HepG2 (cell line): ENCODE results near the gene PGA3. TPM values are rescaled to one million over a fixed set of nuclear protein-coding genes. Genes with fewer than 3 reads are reported as not detected.
A peak's percentile ranks its signal among the peaks of the same experiment; 100 is the strongest.

Experiments used
- ATAC-seq: fragments of 200-7000 bp; cut with Tn5 transposase; 3 replicates; pipeline ENCODE4 v1.9.1; 2020; ENCODE audit warnings: mild to moderate bottlenecking, moderate library complexity
- BruUV-seq: library from RNA; stranded (reverse); fragments of 400-500 nt; replicated peaks from 2 replicates; lab custom pipeline; 2021; lab: Mats Ljungman, UMichigan
- CTCF ChIA-PET: fragments of 300-600 bp; formaldehyde crosslinking; extraction: SDS; loops from one replicate; lab custom pipeline; 2021; ENCODE audit warnings: low total read pairs, inconsistent platforms, low intra/inter-chr PET ratio; lab: Yijun Ruan, JAX
- POLR2A ChIA-PET: fragments of 350-600 bp; sonication (Branson Sonifier 250); formaldehyde crosslinking; loops from one replicate; lab custom pipeline; 2020; ENCODE audit warnings: antibody characterized with exemption, inconsistent platforms; lab: Yijun Ruan, JAX
- DNase-seq: peaks from one replicate; pipeline ENCODE4 v3.0.0-alpha.2; 2015; ENCODE audit warnings: low spot score
- FAIRE-seq: peaks from 3 replicates; lab custom pipeline; 2011; peaks lifted over from hg19 to GRCh38; lab: Jason Lieb, UNC
- H2AFZ ChIP-seq: one replicate; pipeline ENCODE4 v1.6.1; 2011; ENCODE audit warnings: low read length, inconsistent platforms
- H3K27ac ChIP-seq: fragments of 300-600 bp; 3 replicates; pipeline ENCODE4 v1.8.0; 2011; ENCODE audit warnings: mixed run types, mild to moderate bottlenecking, mixed read lengths, low read length, inconsistent platforms; ENCODE audit not compliant: insufficient read depth; ENCODE audit errors: extremely low read length
- H3K27me3 ChIP-seq, 2 experiments: fragments of 200-600 bp in 1 of 2; 2 replicates in 1 of 2; 3 replicates in 1 of 2; pipeline versions ENCODE4 v1.6.0 to v1.8.0; 2011; ENCODE audit warnings: low read length in 2 of 2, mild to moderate bottlenecking in 2 of 2, moderate library complexity in 2 of 2, inconsistent platforms in 1 of 2; ENCODE audit not compliant: insufficient read depth in 2 of 2, control insufficient read depth in 1 of 2
- H3K36me3 ChIP-seq, 2 experiments: fragments of 200-600 bp in 1 of 2; replicated peaks in 1 of 2; 2 replicates in 1 of 2; 3 replicates in 1 of 2; pipeline versions ENCODE4 v1.5.1 to v1.8.0; 2011; ENCODE audit warnings: low read length in 2 of 2, inconsistent platforms in 1 of 2; ENCODE audit not compliant: insufficient read depth in 2 of 2, control insufficient read depth in 1 of 2
- H3K4me1 ChIP-seq: 2 replicates; pipeline ENCODE4 v1.5.1; 2012; ENCODE audit warnings: low read length, inconsistent platforms; ENCODE audit not compliant: insufficient read depth
- H3K4me2 ChIP-seq: 2 replicates; pipeline ENCODE4 v1.6.0; 2011; ENCODE audit warnings: low read depth, low read length, inconsistent platforms
- H3K4me3 ChIP-seq, 3 experiments: fragments of 200-600 bp in 1 of 3; sonication (generic), shearing (Covaris generic) in 1 of 3; replicated peaks in 1 of 3; 2 replicates each; pipeline ENCODE4 v1.5.1; 2011 to 2016; ENCODE audit warnings: low read length in 3 of 3, inconsistent platforms in 2 of 3, low read depth in 2 of 3, mild to moderate bottlenecking in 2 of 3, control low read depth in 1 of 3, mixed read lengths in 1 of 3; ENCODE audit not compliant: insufficient read depth in 1 of 3
- H3K79me2 ChIP-seq: one replicate; pipeline ENCODE4 v1.6.1; 2011; ENCODE audit warnings: low read length, inconsistent platforms; ENCODE audit not compliant: insufficient read depth
- H3K9ac ChIP-seq: 2 replicates; pipeline ENCODE4 v1.6.0; 2011; ENCODE audit warnings: mild to moderate bottlenecking, low read depth, low read length, inconsistent platforms; ENCODE audit not compliant: insufficient read depth
- H3K9me3 ChIP-seq: 2 replicates; pipeline ENCODE4 v1.5.1; 2012; ENCODE audit warnings: mild to moderate bottlenecking, low read length
- H4K20me1 ChIP-seq: 2 replicates; pipeline ENCODE4 v1.6.0; 2011; ENCODE audit warnings: inconsistent platforms, mild to moderate bottlenecking, low read length, moderate library complexity; ENCODE audit not compliant: insufficient read depth
- ESRRA ChIP-seq: sonication (generic); formaldehyde crosslinking; IDR thresholded peaks from 2 replicates; pipeline ENCODE4 v1.5.1; 2020; ENCODE audit warnings: mild to moderate bottlenecking, low read depth, missing genetic modification reagents
- FOXA3 ChIP-seq: IDR thresholded peaks from 2 replicates; pipeline ENCODE4 v1.6.1; 2016; ENCODE audit warnings: missing genetic modification reagents, missing compliant biosample characterization
- KDM5A ChIP-seq: fragments of 200-600 bp; sonication (generic); IDR thresholded peaks from 2 replicates; pipeline ENCODE4 v1.7.0; 2018; ENCODE audit warnings: antibody characterized with exemption, mild to moderate bottlenecking, low read length, borderline replicate concordance
- MEF2D ChIP-seq: sonication (generic); formaldehyde crosslinking; IDR thresholded peaks from 2 replicates; pipeline ENCODE4 v1.5.1; 2020; ENCODE audit warnings: mild to moderate bottlenecking, missing genetic modification reagents
- NFE2L2 ChIP-seq: fragments of 150-350 bp; IDR thresholded peaks from 2 replicates; pipeline ENCODE4 v1.6.1; 2014; ENCODE audit warnings: low read length
- NFYB ChIP-seq: sonication (generic); formaldehyde crosslinking; IDR thresholded peaks from 2 replicates; pipeline ENCODE4 v1.4.0; 2020; ENCODE audit warnings: missing genetic modification reagents
- NFYC ChIP-seq: IDR thresholded peaks from 2 replicates; pipeline ENCODE4 v1.6.1; 2016; ENCODE audit warnings: missing genetic modification reagents, missing compliant biosample characterization
- NR2F2 ChIP-seq: IDR thresholded peaks from 2 replicates; pipeline ENCODE4 v1.6.1; 2012; ENCODE audit warnings: low read depth, inconsistent platforms, borderline replicate concordance
- RFX1 ChIP-seq: fragments of 450-650 bp; IDR thresholded peaks from 2 replicates; pipeline ENCODE4 v1.6.1; 2017
- SP140L ChIP-seq: sonication (generic); formaldehyde crosslinking; IDR thresholded peaks from 2 replicates; pipeline ENCODE4 v1.4.0; 2020; ENCODE audit warnings: missing genetic modification reagents, borderline replicate concordance
- STAG1 ChIP-seq: sonication (generic); formaldehyde crosslinking; IDR thresholded peaks from 2 replicates; pipeline ENCODE4 v1.4.0; 2020; ENCODE audit warnings: missing genetic modification reagents
- XBP1 ChIP-seq: sonication (generic); formaldehyde crosslinking; IDR thresholded peaks from 2 replicates; pipeline ENCODE4 v1.5.0; 2020; ENCODE audit warnings: missing genetic modification reagents
- ZMYM4 ChIP-seq: sonication (generic); formaldehyde crosslinking; IDR thresholded peaks from 2 replicates; pipeline ENCODE4 v1.8.1; 2023; ENCODE audit warnings: mild to moderate bottlenecking, missing genetic modification reagents
- ZNF605 ChIP-seq: sonication (generic); formaldehyde crosslinking; IDR thresholded peaks from 2 replicates; pipeline ENCODE4 v1.8.0; 2022; ENCODE audit warnings: mild to moderate bottlenecking, missing genetic modification reagents
- WGBS: methylation state at CpG from one replicate; pipeline ENCODE4 v1.1.6; 2017; ENCODE audit warnings: low lambda C conversion rate; 5-methylcytosine and 5-hydroxymethylcytosine counted together
- in situ Hi-C: cut with HindIII; loops from 2 replicates; pipeline ENCODE4 v1.10.0; 2017; ENCODE audit warnings: low pct_unique_long_range_greater_than_20kb; ENCODE audit not compliant: extremely low pct_ligation_motif_present
- intact Hi-C: fragments of 100-400 bp; cut with micrococcal nuclease; formaldehyde crosslinking; loops from one replicate; pipeline ENCODE4 v1.10.0; 2022; ENCODE audit not compliant: unreplicated experiment
- polyA plus RNA-seq, 8 experiments: library from polyadenylated mRNA; depleted of rRNA in 3 of 8; stranded (reverse) in 7 of 8; unstranded in 1 of 8; fragments of >200 nt; fragmentation: Illumina TruSeq in 4 of 8; extraction: Trizol in 4 of 8; gene quantifications; 2 replicates each; pipeline versions ENCODE4 v1.2.1 to v1.2.3, GENCODE V29; 2011 to 2016; ENCODE audit warnings: low read depth in 4 of 8, missing spikeins in 1 of 8, mixed read lengths in 1 of 8; ENCODE audit not compliant: insufficient read depth in 1 of 8
- total RNA-seq, 5 experiments: library from RNA; depleted of rRNA; stranded (reverse); fragments of >200 nt; fragmentation: Illumina TruSeq; extraction: Trizol; gene quantifications; 2 replicates each; pipeline ENCODE4 v1.2.3, GENCODE V29; 2016; ENCODE audit warnings: low read depth in 1 of 5
- TF ChIP-seq, protein P1 (sequence below): sonication (generic); formaldehyde crosslinking; IDR thresholded peaks from 2 replicates; pipeline ENCODE4 v1.4.0; 2020; ENCODE audit warnings: missing genetic modification reagents, borderline replicate concordance
- TF ChIP-seq, protein P2 (sequence below): sonication (generic); formaldehyde crosslinking; IDR thresholded peaks from 2 replicates; pipeline ENCODE4 v1.8.1; 2023; ENCODE audit warnings: mild to moderate bottlenecking, missing genetic modification reagents
- TF ChIP-seq, protein P3 (sequence below): IDR thresholded peaks from 2 replicates; pipeline ENCODE4 v1.6.1; 2016; ENCODE audit warnings: low read depth

Gene PGA3
- total and polyA plus RNA-seq, 2 of the 13 experiments (the other 11 are each of a cell fraction or from before 2014, with no cell fraction given), result not detected

DNA sequence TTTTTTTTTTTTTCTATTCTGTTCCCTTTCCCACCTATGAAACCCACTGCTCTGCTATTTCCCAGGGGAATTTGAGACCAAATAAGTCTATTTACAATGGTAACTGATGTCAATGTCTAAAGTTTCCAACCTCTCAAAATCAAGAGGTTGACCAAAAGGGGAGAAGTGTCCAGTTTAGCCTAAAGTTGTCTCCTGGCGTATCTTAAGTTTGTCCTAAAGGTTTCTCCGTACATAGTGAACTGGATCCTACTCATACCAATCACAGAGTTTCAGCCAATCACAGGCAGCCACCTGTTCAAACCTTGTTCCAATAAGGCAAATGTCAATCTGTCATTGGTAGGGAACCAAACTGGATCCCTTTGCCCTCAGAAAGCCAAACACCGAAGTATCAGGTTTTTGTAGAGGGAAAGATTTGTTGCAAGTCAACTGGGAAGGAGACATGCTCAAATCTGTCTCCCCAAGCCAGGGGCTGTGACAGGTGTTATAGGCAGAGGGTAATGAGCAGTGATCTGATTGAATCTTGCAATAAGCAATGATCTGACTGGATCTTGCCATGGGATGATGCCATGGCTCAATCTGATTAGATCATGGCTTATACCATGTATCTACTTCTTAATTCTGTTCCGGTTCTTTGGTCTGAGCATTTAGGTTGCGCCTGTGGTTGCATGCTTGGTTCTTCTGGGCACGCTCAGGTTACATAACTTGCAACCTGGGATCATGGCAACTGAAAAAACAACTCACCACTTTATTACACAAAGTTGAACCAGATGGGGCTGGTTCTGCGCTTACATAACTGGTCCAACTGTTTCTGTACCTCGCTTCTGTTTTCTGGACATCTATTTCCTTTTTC lies 41.0 kb upstream of the PGA3 start:
- Histone ChIP-seq H3K4me2 (peak overlapping the region; percentile 99), H3K36me3 (peaks cover 0 to 7% of the 10 kb centered on the region in 2 experiments; a peak in 1 of 5 replicates), H3K79me2 (peaks cover 22% of the 10 kb centered on the region), H4K20me1 (no peaks in the 10 kb centered on the region), H2AFZ (no peak overlapping the region), H3K4me1 (peaks cover 65% of the 10 kb centered on the region), H3K9ac (peak overlapping the region; percentile 87), H3K27me3 (no peaks in the 10 kb centered on the region; a peak in 1 of 5 replicates), H3K4me3 (peak overlapping the region; percentile 71 to 87 (median 84)), H3K9me3 (no peaks in the 10 kb centered on the region), H3K27ac (peak overlapping the region; percentile 96)
- FAIRE-seq (peak; percentile 72), DNase-seq (peak; percentile 69), ATAC-seq (peak; percentile 11; the same call in 1 of the 3 replicates)
- POLR2A ChIA-PET, result interaction anchor here (0.8 to 1.1 kb wide), 3 partner anchors 50 to 256 kb away, joined by 3 read pairs; partner anchors contain the start of gene PRPF19
- WGBS, result 71% methylated on average over 8 of the region's 8 CpGs
- BruUV-seq, result no TSS peak
- intact Hi-C loops (no loop called here), in situ Hi-C loops (no loop called here)
- CTCF ChIA-PET, result no interaction called here
- TF ChIP-seq, protein P1, sequence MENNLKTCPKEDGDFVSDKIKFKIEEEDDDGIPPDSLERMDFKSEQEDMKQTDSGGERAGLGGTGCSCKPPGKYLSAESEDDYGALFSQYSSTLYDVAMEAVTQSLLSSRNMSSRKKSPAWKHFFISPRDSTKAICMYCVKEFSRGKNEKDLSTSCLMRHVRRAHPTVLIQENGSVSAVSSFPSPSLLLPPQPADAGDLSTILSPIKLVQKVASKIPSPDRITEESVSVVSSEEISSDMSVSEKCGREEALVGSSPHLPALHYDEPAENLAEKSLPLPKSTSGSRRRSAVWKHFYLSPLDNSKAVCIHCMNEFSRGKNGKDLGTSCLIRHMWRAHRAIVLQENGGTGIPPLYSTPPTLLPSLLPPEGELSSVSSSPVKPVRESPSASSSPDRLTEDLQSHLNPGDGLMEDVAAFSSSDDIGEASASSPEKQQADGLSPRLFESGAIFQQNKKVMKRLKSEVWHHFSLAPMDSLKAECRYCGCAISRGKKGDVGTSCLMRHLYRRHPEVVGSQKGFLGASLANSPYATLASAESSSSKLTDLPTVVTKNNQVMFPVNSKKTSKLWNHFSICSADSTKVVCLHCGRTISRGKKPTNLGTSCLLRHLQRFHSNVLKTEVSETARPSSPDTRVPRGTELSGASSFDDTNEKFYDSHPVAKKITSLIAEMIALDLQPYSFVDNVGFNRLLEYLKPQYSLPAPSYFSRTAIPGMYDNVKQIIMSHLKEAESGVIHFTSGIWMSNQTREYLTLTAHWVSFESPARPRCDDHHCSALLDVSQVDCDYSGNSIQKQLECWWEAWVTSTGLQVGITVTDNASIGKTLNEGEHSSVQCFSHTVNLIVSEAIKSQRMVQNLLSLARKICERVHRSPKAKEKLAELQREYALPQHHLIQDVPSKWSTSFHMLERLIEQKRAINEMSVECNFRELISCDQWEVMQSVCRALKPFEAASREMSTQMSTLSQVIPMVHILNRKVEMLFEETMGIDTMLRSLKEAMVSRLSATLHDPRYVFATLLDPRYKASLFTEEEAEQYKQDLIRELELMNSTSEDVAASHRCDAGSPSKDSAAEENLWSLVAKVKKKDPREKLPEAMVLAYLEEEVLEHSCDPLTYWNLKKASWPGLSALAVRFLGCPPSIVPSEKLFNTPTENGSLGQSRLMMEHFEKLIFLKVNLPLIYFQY (CRISPR knock-in tag), result no peak
- TF ChIP-seq, protein P2, sequence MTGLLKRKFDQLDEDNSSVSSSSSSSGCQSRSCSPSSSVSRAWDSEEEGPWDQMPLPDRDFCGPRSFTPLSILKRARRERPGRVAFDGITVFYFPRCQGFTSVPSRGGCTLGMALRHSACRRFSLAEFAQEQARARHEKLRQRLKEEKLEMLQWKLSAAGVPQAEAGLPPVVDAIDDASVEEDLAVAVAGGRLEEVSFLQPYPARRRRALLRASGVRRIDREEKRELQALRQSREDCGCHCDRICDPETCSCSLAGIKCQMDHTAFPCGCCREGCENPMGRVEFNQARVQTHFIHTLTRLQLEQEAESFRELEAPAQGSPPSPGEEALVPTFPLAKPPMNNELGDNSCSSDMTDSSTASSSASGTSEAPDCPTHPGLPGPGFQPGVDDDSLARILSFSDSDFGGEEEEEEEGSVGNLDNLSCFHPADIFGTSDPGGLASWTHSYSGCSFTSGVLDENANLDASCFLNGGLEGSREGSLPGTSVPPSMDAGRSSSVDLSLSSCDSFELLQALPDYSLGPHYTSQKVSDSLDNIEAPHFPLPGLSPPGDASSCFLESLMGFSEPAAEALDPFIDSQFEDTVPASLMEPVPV (CRISPR knock-in tag), result 0 out of 2 replicates have a peak, but pooled peaks have one; percentile 26
- peak; percentile 80 for TF ChIP-seq NFYC
- TF ChIP-seq NR2F2, result 0 out of 2 replicates have a peak, but pooled peaks have one; percentile 8
- TF ChIP-seq ZNF605, result peak; percentile 29; the same call in 1 of the 2 replicates
- TF ChIP-seq NFE2L2, result no peak
- TF ChIP-seq SP140L, result 0 out of 2 replicates have a peak, but pooled peaks have one; percentile 9
- TF ChIP-seq XBP1 (CRISPR knock-in tag), result peak; percentile 97
- no peak for TF ChIP-seq STAG1
- peak; percentile 77 for TF ChIP-seq NFYB
- 0 out of 2 replicates have a peak, but pooled peaks have one; percentile 47 for TF ChIP-seq ZMYM4
- no peak for TF ChIP-seq RFX1
- TF ChIP-seq, protein P3, sequence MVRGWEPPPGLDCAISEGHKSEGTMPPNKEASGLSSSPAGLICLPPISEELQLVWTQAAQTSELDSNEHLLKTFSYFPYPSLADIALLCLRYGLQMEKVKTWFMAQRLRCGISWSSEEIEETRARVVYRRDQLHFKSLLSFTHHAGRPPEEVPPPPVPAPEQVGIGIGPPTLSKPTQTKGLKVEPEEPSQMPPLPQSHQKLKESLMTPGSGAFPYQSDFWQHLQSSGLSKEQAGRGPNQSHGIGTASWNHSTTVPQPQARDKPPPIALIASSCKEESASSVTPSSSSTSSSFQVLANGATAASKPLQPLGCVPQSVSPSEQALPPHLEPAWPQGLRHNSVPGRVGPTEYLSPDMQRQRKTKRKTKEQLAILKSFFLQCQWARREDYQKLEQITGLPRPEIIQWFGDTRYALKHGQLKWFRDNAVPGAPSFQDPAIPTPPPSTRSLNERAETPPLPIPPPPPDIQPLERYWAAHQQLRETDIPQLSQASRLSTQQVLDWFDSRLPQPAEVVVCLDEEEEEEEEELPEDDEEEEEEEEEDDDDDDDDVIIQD (CRISPR knock-in tag), result 0 out of 2 replicates have a peak, but pooled peaks have one; percentile 39
- TF ChIP-seq MEF2D, result 0 out of 2 replicates have a peak, but pooled peaks have one; percentile 19
- TF ChIP-seq KDM5A, result peak; percentile 43; the same call in 1 of the 2 replicates
- TF ChIP-seq FOXA3 (CRISPR knock-in tag), result peak; percentile 20; the same call in 1 of the 2 replicates
- 0 out of 2 replicates have a peak, but pooled peaks have one; percentile 12 for TF ChIP-seq ESRRA (CRISPR knock-in tag)
